CD4-positive, alpha-beta T cell (primary cell): ENCODE data around the gene S100A13. TPM values are rescaled to one million over a fixed set of nuclear protein-coding genes. Genes with fewer than 3 reads are reported as not detected.

ENCODE experiments used
- ATAC-seq: fragments of 200-7000 bp; cut with Tn5 transposase; one replicate; pipeline ENCODE4 v1.10.0; 2022; ENCODE audit warnings: mild to moderate bottlenecking; ENCODE audit not compliant: poor library complexity
- CTCF ChIA-PET: fragments of 350-600 bp; sonication (Branson Sonifier 250); formaldehyde crosslinking; loops from one replicate; lab custom pipeline; 2021; ENCODE audit warnings: antibody characterized with exemption, inconsistent platforms; lab: Charles Lee
- POLR2A ChIA-PET: fragments of 350-600 bp; sonication (Branson Sonifier 250); formaldehyde crosslinking; loops from one replicate; lab custom pipeline; 2021; ENCODE audit warnings: antibody characterized with exemption, inconsistent platforms; lab: Charles Lee
- DNase-seq, 14 experiments: peaks; one replicate each; pipeline ENCODE4 v3.0.0-alpha.2; 2013 to 2020; ENCODE audit warnings: mixed read lengths in 2 of 14
- H3K27ac ChIP-seq, 2 donors: one replicate each; pipeline versions ENCODE4 v1.5.1 to v1.7.0; 2013; ENCODE audit warnings: low read length in 2 of 2, low read depth in 1 of 2, mild to moderate bottlenecking in 1 of 2
- H3K27me3 ChIP-seq, 2 experiments: 1 replicate in 1 of 2; 2 replicates in 1 of 2; pipeline versions ENCODE4 v1.6.1 to v1.7.0; 2013; ENCODE audit warnings: low read length in 2 of 2, control low read depth in 1 of 2, mild to moderate bottlenecking in 1 of 2, moderate library complexity in 1 of 2; ENCODE audit not compliant: insufficient read depth in 2 of 2, control insufficient read depth in 1 of 2
- H3K36me3 ChIP-seq: one replicate; pipeline ENCODE4 v1.6.1; 2013; ENCODE audit warnings: low read length, control low read depth; ENCODE audit not compliant: insufficient read depth
- H3K4me1 ChIP-seq: one replicate; pipeline ENCODE4 v1.6.1; 2013; ENCODE audit warnings: low read length, control low read depth; ENCODE audit not compliant: insufficient read depth
- H3K4me3 ChIP-seq: one replicate; pipeline ENCODE4 v1.5.1; 2013; ENCODE audit warnings: mild to moderate bottlenecking, low read length, moderate library complexity
- H3K9me3 ChIP-seq, 2 experiments: 1 replicate in 1 of 2; 2 replicates in 1 of 2; pipeline versions ENCODE4 v1.6.1 to v1.7.0; 2013; ENCODE audit warnings: low read length in 2 of 2, mild to moderate bottlenecking in 2 of 2, control low read depth in 1 of 2, moderate library complexity in 1 of 2; ENCODE audit not compliant: control insufficient read depth in 1 of 2, insufficient read depth in 1 of 2
- H3K27ac Mint-ChIP-seq: one replicate; pipeline ENCODE4 v1.8.0; 2020; ENCODE audit warnings: mixed read lengths
- H3K27me3 Mint-ChIP-seq: one replicate; pipeline ENCODE4 v1.8.0; 2021; ENCODE audit warnings: mixed read lengths
- H3K36me3 Mint-ChIP-seq: one replicate; pipeline ENCODE4 v1.8.0; 2021; ENCODE audit warnings: low read depth, mixed read lengths
- H3K4me1 Mint-ChIP-seq: one replicate; pipeline ENCODE4 v1.8.0; 2021; ENCODE audit warnings: low read depth, mixed read lengths
- H3K4me3 Mint-ChIP-seq: one replicate; pipeline ENCODE4 v1.8.0; 2020; ENCODE audit warnings: mild to moderate bottlenecking, mixed read lengths
- H3K9me3 Mint-ChIP-seq: one replicate; pipeline ENCODE4 v1.8.0; 2020; ENCODE audit warnings: mixed read lengths
- CTCF ChIP-seq: fragments of 200-600 bp; IDR thresholded peaks from one replicate; pipeline ENCODE4 v1.8.0; 2022; ENCODE audit warnings: antibody characterized with exemption, mild to moderate bottlenecking
- intact Hi-C, 2 experiments: fragments of 100-400 bp; cut with DNase I in 1 of 2; cut with micrococcal nuclease in 1 of 2; formaldehyde crosslinking; loops; one replicate each; pipeline versions ENCODE4 v1.15.1 to v1.9.0; 2023 to 2025; cut with DNase I, micrococcal nuclease
- total RNA-seq, 174 experiments: library from RNA in 2 of 174; stranded (reverse) in 2 of 174; gene quantifications; one replicate each; pipeline ENCODE4 v1.2.3 and lab custom pipeline; 2021 to 2026

S100A13 gene
- total RNA-seq, 2 experiments from 2014 or later, result 2.1 to 2.8 TPM

- no peak for DNase-seq
- H3K36me3 Mint-ChIP-seq, result no peaks in the 10 kb centered on the region
- ATAC-seq, result no peak
- H3K27me3 Mint-ChIP-seq, result no peaks in the 10 kb centered on the region
- Histone ChIP-seq H3K4me1 (no peaks in the 10 kb centered on the region), H3K36me3 (no peaks in the 10 kb centered on the region), H3K27me3 (no peaks in the 10 kb centered on the region), H3K27ac (no peak overlapping the region), H3K9me3 (no peaks in the 10 kb centered on the region), H3K4me3 (no peak overlapping the region)
- H3K27ac Mint-ChIP-seq, result no peak overlapping the region
- no peak for TF ChIP-seq CTCF
- POLR2A ChIA-PET, result no interaction called here
- intact Hi-C loops, result no loop called here
- CTCF ChIA-PET, result no interaction called here
- no peaks in the 10 kb centered on the region for H3K9me3 Mint-ChIP-seq
- H3K4me1 Mint-ChIP-seq, result no peaks in the 10 kb centered on the region
- no peak overlapping the region for H3K4me3 Mint-ChIP-seq
Observed at GRCh38 chr1:153606194-153606593, 21.1 kb downstream of the S100A13 start.

- TF ChIP-seq CTCF, result no peak
- no peak for ATAC-seq
- CTCF ChIA-PET, result no interaction called here
- DNase-seq, result no peak
- Histone ChIP-seq H3K4me3 (no peak overlapping the region), H3K36me3 (no peaks in the 10 kb centered on the region), H3K27ac (no peak overlapping the region), H3K9me3 (no peaks in the 10 kb centered on the region), H3K27me3 (no peaks in the 10 kb centered on the region), H3K4me1 (peaks cover 7% of the 10 kb centered on the region)
- intact Hi-C loops, result no loop called here
- no peaks in the 10 kb centered on the region for H3K27me3 Mint-ChIP-seq
- H3K4me1 Mint-ChIP-seq, result peaks cover 5% of the 10 kb centered on the region
- no peaks in the 10 kb centered on the region for H3K9me3 Mint-ChIP-seq
- no peak overlapping the region for H3K4me3 Mint-ChIP-seq
- H3K36me3 Mint-ChIP-seq, result no peaks in the 10 kb centered on the region
- POLR2A ChIA-PET, result no interaction called here
- H3K27ac Mint-ChIP-seq, result no peak overlapping the region
Observed at GRCh38 chr1:153602749-153603148, 24.6 kb downstream of the S100A13 start.

GRCh38 chr1:153599847-153600246 lies 27.5 kb downstream of the S100A13 start:
- no peak for TF ChIP-seq CTCF
- no peaks in the 10 kb centered on the region for H3K9me3 ChIP-seq
- Mint-ChIP-seq H3K27ac (no peak overlapping the region), H3K27me3 (no peaks in the 10 kb centered on the region), H3K36me3 (no peaks in the 10 kb centered on the region), H3K4me3 (no peak overlapping the region), H3K9me3 (no peaks in the 10 kb centered on the region), H3K4me1 (peaks cover 5% of the 10 kb centered on the region)
- H3K4me3 ChIP-seq, result no peak overlapping the region
- H3K27me3 ChIP-seq, result no peaks in the 10 kb centered on the region
- ATAC-seq (no peak), DNase-seq (no peak)
- H3K27ac ChIP-seq, result no peak overlapping the region
- no peaks in the 10 kb centered on the region for H3K36me3 ChIP-seq
- intact Hi-C loops, result no loop called here
- ChIA-PET CTCF (no interaction called here), POLR2A (no interaction called here)
- H3K4me1 ChIP-seq, result peaks cover 12% of the 10 kb centered on the region
